Panc1 (cell line): ENCODE measurements around the gene RMC1. TPM values are rescaled to one million over a fixed set of nuclear protein-coding genes. Genes with fewer than 3 reads are reported as not detected.
"Not testable (repeated sequence)": the region's sequence is repeated elsewhere in the genome, so short reads cannot be mapped to it uniquely, and the experiment has no call there.

Experiments used
- ATAC-seq: fragments of 200-7000 bp; cut with Tn5 transposase; 2 replicates; pipeline ENCODE4 v1.9.1; 2020; ENCODE audit warnings: mild to moderate bottlenecking, moderate library complexity
- BruUV-seq: library from RNA; stranded (reverse); fragments of 400-500 nt; replicated peaks from 2 replicates; lab custom pipeline; 2021; lab: Mats Ljungman, UMichigan
- CTCF ChIA-PET: fragments of 300-600 bp; sonication (Branson Sonifier 250); formaldehyde crosslinking; loops from one replicate; lab custom pipeline; 2022; ENCODE audit warnings: antibody characterized with exemption; lab: Charles Lee
- POLR2A ChIA-PET: fragments of 300-600 bp; sonication (Branson Sonifier 250); formaldehyde crosslinking; loops from one replicate; lab custom pipeline; 2022; ENCODE audit warnings: antibody characterized with exemption; lab: Charles Lee
- DNase-seq: peaks from one replicate; pipeline ENCODE4 v3.0.0-alpha.2; 2010; ENCODE audit warnings: low read depth, low spot score
- H3K27ac ChIP-seq: 2 replicates; pipeline ENCODE4 v1.5.1; 2011; ENCODE audit warnings: mild to moderate bottlenecking, low read length, inconsistent platforms
- H3K27me3 ChIP-seq: fragments of 200-500 bp; sonication (Bioruptor generic); 2 replicates; pipeline ENCODE4 v1.6.0; 2014; ENCODE audit warnings: low read length, inconsistent platforms; ENCODE audit not compliant: control insufficient read depth, insufficient read depth
- H3K36me3 ChIP-seq: fragments of 200-500 bp; sonication (Bioruptor generic); 2 replicates; pipeline ENCODE4 v1.5.1; 2014; ENCODE audit warnings: inconsistent platforms, mild to moderate bottlenecking, low read length, moderate library complexity; ENCODE audit not compliant: control insufficient read depth, insufficient read depth
- H3K4me1 ChIP-seq: 2 replicates; pipeline ENCODE4 v1.5.1; 2011; ENCODE audit warnings: inconsistent platforms, mild to moderate bottlenecking, low read length, moderate library complexity; ENCODE audit not compliant: control insufficient read depth, insufficient read depth
- H3K4me3 ChIP-seq, 2 experiments: 2 replicates each; pipeline ENCODE4 v1.5.1; 2011 to 2012; ENCODE audit warnings: low read depth in 2 of 2, low read length in 2 of 2, mild to moderate bottlenecking in 2 of 2, inconsistent platforms in 1 of 2, moderate library complexity in 1 of 2
- H3K9me3 ChIP-seq: fragments of 200-500 bp; sonication (Bioruptor generic); 2 replicates; pipeline ENCODE4 v1.5.1; 2014; ENCODE audit warnings: low read depth, mild to moderate bottlenecking, inconsistent platforms, low read length, moderate library complexity; ENCODE audit not compliant: control insufficient read depth, insufficient read depth
- REST ChIP-seq, 2 experiments: IDR thresholded peaks; 2 replicates each; pipeline ENCODE4 v1.6.1; 2011 to 2012; ENCODE audit warnings: low read depth in 2 of 2, control low read depth in 1 of 2, low read length in 1 of 2, mild to moderate bottlenecking in 1 of 2, moderate library complexity in 1 of 2; ENCODE audit not compliant: insufficient read depth in 1 of 2
- SIN3A ChIP-seq: IDR thresholded peaks from 2 replicates; pipeline ENCODE4 v1.6.1; 2012; ENCODE audit warnings: low read depth, mild to moderate bottlenecking, low read length, moderate library complexity, borderline replicate concordance; ENCODE audit not compliant: insufficient read depth
- TCF7L2 ChIP-seq: IDR thresholded peaks from 2 replicates; pipeline ENCODE4 v1.6.1; 2011; ENCODE audit warnings: mild to moderate bottlenecking, low read depth, low read length, inconsistent platforms
- in situ Hi-C: cut with HindIII; loops from 2 replicates; pipeline ENCODE4 v1.10.0; 2016; ENCODE audit warnings: low sequenced_read_pairs, low pct_unique_long_range_greater_than_20kb
- intact Hi-C: fragments of 100-400 bp; cut with micrococcal nuclease; formaldehyde crosslinking; loops from one replicate; pipeline ENCODE4 v1.10.0; 2022; ENCODE audit not compliant: unreplicated experiment
- total RNA-seq: library from RNA; stranded (reverse); gene quantifications from one replicate; pipeline ENCODE4 v1.2.1, GENCODE V29; 2021; ENCODE audit not compliant: unreplicated experiment

Gene RMC1
- total RNA-seq, 1 experiment from 2014 or later = 57.4 TPM

GRCh38 chr18:23553887-23554286 lies 50.6 kb downstream of the RMC1 start:
- no peak for ATAC-seq
- intact Hi-C loops = no loop called here
- no TSS peak for BruUV-seq
- H3K27me3 ChIP-seq = no peaks in the 10 kb centered on the region
- DNase-seq = no peak
- H3K9me3 ChIP-seq = no peaks in the 10 kb centered on the region
- H3K4me3 ChIP-seq = no peak overlapping the region
- H3K36me3 ChIP-seq = 0 out of 2 replicates have a peak, but pooled peaks cover 4% of the 10 kb centered on the region
- H3K4me1 ChIP-seq = no peaks in the 10 kb centered on the region; the same call in none of the 2 replicates
- CTCF ChIA-PET = no interaction called here
- in situ Hi-C loops = no loop called here
- TF ChIP-seq SIN3A (no peak), REST (IDR thresholded peaks at IDR 0.05; ENCODE audit: insufficient read depth in 1 of 2, low read depth in 2 of 2, low read length in 1 of 2) (no peak)
- POLR2A ChIA-PET = no interaction called here
- H3K27ac ChIP-seq = no peak overlapping the region

- intact Hi-C loops (no loop called here), in situ Hi-C loops (no loop called here)
- no TSS peak for BruUV-seq
- CTCF ChIA-PET = no interaction called here
- POLR2A ChIA-PET = no interaction called here
- TF ChIP-seq TCF7L2 (no peak), REST (IDR thresholded peaks at IDR 0.05; ENCODE audit: insufficient read depth in 1 of 2, low read depth in 2 of 2, low read length in 1 of 2) (no peak), SIN3A (no peak)
- Histone ChIP-seq H3K4me1 (no peaks in the 10 kb centered on the region; the same call in none of the 2 replicates), H3K4me3 (no peak overlapping the region), H3K9me3 (no peaks in the 10 kb centered on the region), H3K36me3 (peaks cover 4% of the 10 kb centered on the region; the same call in 1 of the 2 replicates), H3K27ac (no peak overlapping the region), H3K27me3 (no peaks in the 10 kb centered on the region)
- DNase-seq = no peak
- no peak for ATAC-seq
Measured at GRCh38 chr18:23556145-23556780, 53.0 kb downstream of the RMC1 start.

GRCh38 chr18:23557511-23557910 lies 54.2 kb downstream of the RMC1 start:
- H3K27ac ChIP-seq, BruUV-seq, H3K9me3 ChIP-seq, POLR2A ChIA-PET, H3K4me3 ChIP-seq, intact Hi-C loops, H3K27me3 ChIP-seq, CTCF ChIA-PET, H3K36me3 ChIP-seq, H3K4me1 ChIP-seq, in situ Hi-C loops: not testable (repeated sequence)
- DNase-seq (peak; percentile 7), ATAC-seq (peak; percentile 83)
